WTC11 (cell line): ENCODE measurements around the gene FBXL13. TPM values are rescaled to one million over a fixed set of nuclear protein-coding genes. Genes with fewer than 3 reads are reported as not detected.

Experiments used
- ATAC-seq: fragments of 200-7000 bp; cut with Tn5 transposase; 2 replicates; pipeline ENCODE4 v1.10.0; 2021; ENCODE audit warnings: mild to moderate bottlenecking, moderate library complexity
- CTCF ChIA-PET: fragments of 300-600 bp; sonication (Branson Sonifier 250); formaldehyde crosslinking; loops from one replicate; lab custom pipeline; 2021; ENCODE audit warnings: antibody characterized with exemption; lab: Charles Lee
- POLR2A ChIA-PET: fragments of 350-600 bp; sonication (Branson Sonifier 250); formaldehyde crosslinking; loops from one replicate; lab custom pipeline; 2021; ENCODE audit warnings: antibody characterized with exemption; lab: Charles Lee
- DNase-seq: peaks from one replicate; pipeline ENCODE4 v3.0.0; 2021; ENCODE audit warnings: low spot score
- H3K27ac Mint-ChIP-seq: 2 replicates; pipeline ENCODE4 v1.8.0; 2021; ENCODE audit warnings: mixed read lengths
- H3K27me3 Mint-ChIP-seq: 2 replicates; pipeline ENCODE4 v1.8.0; 2021; ENCODE audit warnings: low read depth, mild to moderate bottlenecking, moderate library complexity, mixed read lengths
- H3K36me3 Mint-ChIP-seq: 2 replicates; pipeline ENCODE4 v1.8.0; 2021; ENCODE audit warnings: mixed read lengths
- H3K4me1 Mint-ChIP-seq: 2 replicates; pipeline ENCODE4 v1.8.0; 2022; ENCODE audit warnings: mixed read lengths
- H3K4me3 Mint-ChIP-seq: 2 replicates; pipeline ENCODE4 v1.8.0; 2021; ENCODE audit warnings: mild to moderate bottlenecking, moderate library complexity, mixed read lengths
- H3K9me3 Mint-ChIP-seq: 2 replicates; pipeline ENCODE4 v1.8.0; 2021; ENCODE audit warnings: mixed read lengths
- ATF3 ChIP-seq: sonication (generic); formaldehyde crosslinking; conservative IDR thresholded peaks from 2 replicates; pipeline ENCODE4 v1.8.1; 2022; ENCODE audit warnings: mild to moderate bottlenecking, missing genetic modification reagents
- ATF6 ChIP-seq: sonication (generic); formaldehyde crosslinking; IDR thresholded peaks from 2 replicates; pipeline ENCODE4 v1.8.1; 2023; ENCODE audit warnings: mild to moderate bottlenecking, missing genetic modification reagents
- CREM ChIP-seq: sonication (generic); formaldehyde crosslinking; IDR thresholded peaks from 2 replicates; pipeline ENCODE4 v1.8.1; 2022; ENCODE audit warnings: mild to moderate bottlenecking, missing genetic modification reagents, moderate library complexity
- E2F1 ChIP-seq: sonication (generic); formaldehyde crosslinking; IDR thresholded peaks from 2 replicates; pipeline ENCODE4 v1.8.0; 2022; ENCODE audit warnings: mild to moderate bottlenecking, missing genetic modification reagents
- EMX1 ChIP-seq: fragments of 250-450 bp; sonication (Bioruptor Pico); IDR thresholded peaks from 2 replicates; pipeline ENCODE4 v1.8.0; 2021; ENCODE audit warnings: mild to moderate bottlenecking
- GRHL2 ChIP-seq: fragments of 250-450 bp; sonication (Bioruptor Pico); IDR thresholded peaks from 2 replicates; pipeline ENCODE4 v1.8.0; 2022; ENCODE audit warnings: mild to moderate bottlenecking, moderate library complexity; ENCODE audit not compliant: insufficient replicate concordance, severe bottlenecking
- JUN ChIP-seq: sonication (generic); formaldehyde crosslinking; IDR thresholded peaks from 2 replicates; pipeline ENCODE4 v1.8.0; 2023; ENCODE audit warnings: mild to moderate bottlenecking, missing genetic modification reagents
- MLX ChIP-seq: sonication (generic); formaldehyde crosslinking; IDR thresholded peaks from 2 replicates; pipeline ENCODE4 v1.8.1; 2023; ENCODE audit warnings: mild to moderate bottlenecking, missing genetic modification reagents, moderate library complexity
- NFYB ChIP-seq: sonication (generic); formaldehyde crosslinking; conservative IDR thresholded peaks from 2 replicates; pipeline ENCODE4 v1.8.0; 2022; ENCODE audit warnings: low read depth, missing genetic modification reagents
- PREB ChIP-seq: sonication (generic); formaldehyde crosslinking; IDR thresholded peaks from 2 replicates; pipeline ENCODE4 v1.8.1; 2022; ENCODE audit warnings: mild to moderate bottlenecking, missing genetic modification reagents, moderate library complexity, borderline replicate concordance
- PRRX2 ChIP-seq: fragments of 250-450 bp; sonication (Bioruptor Pico); IDR thresholded peaks from 2 replicates; pipeline ENCODE4 v1.8.0; 2021; ENCODE audit warnings: mild to moderate bottlenecking
- RELA ChIP-seq: sonication (generic); formaldehyde crosslinking; IDR thresholded peaks from 2 replicates; pipeline ENCODE4 v1.8.1; 2022; ENCODE audit warnings: missing genetic modification reagents, mild to moderate bottlenecking, borderline replicate concordance
- STAT6 ChIP-seq: sonication (generic); formaldehyde crosslinking; conservative IDR thresholded peaks from 2 replicates; pipeline ENCODE4 v1.8.1; 2023; ENCODE audit warnings: mild to moderate bottlenecking, low read depth, missing genetic modification reagents, moderate library complexity
- ZBTB21 ChIP-seq: sonication (generic); formaldehyde crosslinking; IDR thresholded peaks from 2 replicates; pipeline ENCODE4 v1.8.1; 2023; ENCODE audit warnings: mild to moderate bottlenecking, missing genetic modification reagents, borderline replicate concordance
- ZMAT4 ChIP-seq: fragments of 250-450 bp; sonication (Bioruptor Pico); IDR thresholded peaks from 2 replicates; pipeline ENCODE4 v1.9.0; 2021; ENCODE audit warnings: mild to moderate bottlenecking
- ZNF425 ChIP-seq: fragments of 250-450 bp; sonication (Bioruptor Pico); conservative IDR thresholded peaks from 2 replicates; pipeline ENCODE4 v1.9.0; 2021; ENCODE audit warnings: mild to moderate bottlenecking
- ZNF671 ChIP-seq: fragments of 250-450 bp; sonication (Bioruptor Pico); IDR thresholded peaks from 2 replicates; pipeline ENCODE4 v1.8.0; 2021; ENCODE audit warnings: mild to moderate bottlenecking
- total RNA-seq: library from RNA; stranded (reverse); gene quantifications from 3 replicates; pipeline ENCODE4 v1.2.3, GENCODE V29; 2021

The FBXL13 gene
- total RNA-seq, 1 experiment from 2014 or later = 1.7 TPM

GRCh38 chr7:102976493-102976892 lies 98.1 kb downstream of the FBXL13 start (continued):
- TF ChIP-seq ATF6 (CRISPR knock-in tag) = no peak

- no peak overlapping the region for H3K27ac Mint-ChIP-seq
- no peak overlapping the region for H3K4me3 Mint-ChIP-seq
- TF ChIP-seq ZBTB21 (CRISPR knock-in tag) = no peak
- TF ChIP-seq ZMAT4 (CRISPR knock-in tag) = no peak
- TF ChIP-seq STAT6 (CRISPR knock-in tag) = no peak
- no peak for TF ChIP-seq NFYB (CRISPR knock-in tag)
- TF ChIP-seq ZNF671 (CRISPR knock-in tag) = no peak
- TF ChIP-seq PRRX2 (CRISPR knock-in tag) = no peak
- TF ChIP-seq CREM (CRISPR knock-in tag) = no peak
- TF ChIP-seq ATF3 (CRISPR knock-in tag) = no peak
- no peak for TF ChIP-seq EMX1 (CRISPR knock-in tag)
- TF ChIP-seq MLX = no peak
- no peak for TF ChIP-seq RELA (CRISPR knock-in tag)
- TF ChIP-seq GRHL2 (CRISPR knock-in tag) = no peak
- TF ChIP-seq JUN (CRISPR knock-in tag) = no peak
- no peak for TF ChIP-seq E2F1 (CRISPR knock-in tag)
- no peak for TF ChIP-seq PREB (CRISPR knock-in tag)
- TF ChIP-seq ZNF425 (CRISPR knock-in tag) = no peak
- ATAC-seq = no peak
- POLR2A ChIA-PET = no interaction called here
- DNase-seq = no peak
- CTCF ChIA-PET = interaction anchor here (0.7 to 1.3 kb wide), 2 partner anchors 86 to 218 kb away, joined by 6 to 11 read pairs; no protein-coding TSS in a partner anchor
- peaks cover 4% of the 10 kb centered on the region for H3K9me3 Mint-ChIP-seq
- no peaks in the 10 kb centered on the region for H3K36me3 Mint-ChIP-seq
- H3K4me1 Mint-ChIP-seq = peaks cover 26% of the 10 kb centered on the region
- H3K27me3 Mint-ChIP-seq = no peaks in the 10 kb centered on the region
Measured at GRCh38 chr7:102975854-102976253, 98.7 kb downstream of the FBXL13 start.
